ENCODE results near the gene PTPRCAP.
"Not testable (repeated sequence)": the region's sequence is repeated elsewhere in the genome, so short reads cannot be mapped to it uniquely, and the experiment has no call there.

PTPRCAP gene

GRCh38 chr11:67408437-67409200 is 28.9 kb downstream of the PTPRCAP start:
- no peak for DNase-seq

GRCh38 chr11:67407688-67408163 is 29.8 kb downstream of the PTPRCAP start:
- no peak for DNase-seq

GRCh38 chr11:67406969-67407687 is 30.4 kb downstream of the PTPRCAP start:
- DNase-seq = peak; percentile 9

- DNase-seq = no peak
These were observed 31.0 kb downstream of the PTPRCAP start for GRCh38 chr11:67406420-67406968.

GRCh38 chr11:67405688-67406339 is 31.7 kb downstream of the PTPRCAP start:
- no peak for DNase-seq

- no peak for DNase-seq
These were observed 32.3 kb downstream of the PTPRCAP start for GRCh38 chr11:67405196-67405567.

- no peak for DNase-seq
These were observed 32.8 kb downstream of the PTPRCAP start for GRCh38 chr11:67404515-67405195.

- DNase-seq = not testable (repeated sequence)
These were observed 34.4 kb downstream of the PTPRCAP start for GRCh38 chr11:67403085-67403484.

- DNase-seq = not testable (repeated sequence)
These were observed 35.2 kb downstream of the PTPRCAP start for GRCh38 chr11:67402192-67402839.

- peak; percentile 88 for DNase-seq
These were observed 35.8 kb downstream of the PTPRCAP start, which contains the start of gene PPP1CA for GRCh38 chr11:67401495-67402191. PPP1CA (minus strand) TSS chr11:67401858; CDS start chr11:67401782, 76 bp downstream.

GRCh38 chr11:67400942-67401494 is 36.5 kb downstream of the PTPRCAP start:
- no peak for DNase-seq

GRCh38 chr11:67400251-67400941 is 37.1 kb downstream of the PTPRCAP start:
- no peak for DNase-seq

- no peak for DNase-seq
These were observed 38.6 kb downstream of the PTPRCAP start for GRCh38 chr11:67398661-67399563.

- no peak for DNase-seq
These were observed 39.4 kb downstream of the PTPRCAP start for GRCh38 chr11:67397986-67398660.

- DNase-seq = no peak
These were observed 39.9 kb downstream of the PTPRCAP start for GRCh38 chr11:67397536-67397935.

- DNase-seq = no peak
These were observed 40.7 kb downstream of the PTPRCAP start for GRCh38 chr11:67396587-67397389.

GRCh38 chr11:67396259-67396581 is 41.3 kb downstream of the PTPRCAP start:
- DNase-seq = no peak
